K562 (cell line): ENCODE measurements around the gene FARP1. TPM values are rescaled to one million over a fixed set of nuclear protein-coding genes. Genes with fewer than 3 reads are reported as not detected.

ENCODE experiments used
- ATAC-seq: fragments of 200-7000 bp; cut with Tn5 transposase; 3 replicates; pipeline ENCODE4 v1.9.1; 2020; ENCODE audit warnings: moderate library complexity
- BruUV-seq: library from RNA; stranded (reverse); fragments of 400-500 nt; replicated peaks from 2 replicates; lab custom pipeline; 2021; lab: Mats Ljungman, UMichigan
- CTCF ChIA-PET: fragments of 300-600 bp; formaldehyde crosslinking; extraction: SDS; loops from one replicate; lab custom pipeline; 2021; ENCODE audit warnings: low intra/inter-chr PET ratio; lab: Yijun Ruan, JAX
- POLR2A ChIA-PET: fragments of 300-600, 350-650 bp; sonication (Branson Sonifier 250); formaldehyde crosslinking; extraction: SDS; loops from one replicate; lab custom pipeline; 2021; ENCODE audit warnings: antibody characterized with exemption, inconsistent platforms; lab: Yijun Ruan, JAX
- DNase-seq, 4 experiments: peaks; one replicate each; pipeline versions ENCODE4 v3.0.0 to v3.0.0-alpha.2; 2011 to 2018; ENCODE audit warnings: low spot score in 3 of 4, mixed read lengths in 3 of 4; ENCODE audit errors: extremely low read depth in 1 of 4
- FAIRE-seq: peaks from 2 replicates; lab custom pipeline; 2011; peaks lifted over from hg19 to GRCh38; lab: Jason Lieb, UNC
- H2AFZ ChIP-seq: 2 replicates; pipeline ENCODE4 v1.6.0; 2011; ENCODE audit warnings: low read depth, low read length, control low read depth, inconsistent platforms
- H3K27ac ChIP-seq: fragments of 200-600 bp; 3 replicates; pipeline ENCODE4 v1.8.0; 2011; ENCODE audit warnings: low read depth, mild to moderate bottlenecking, control low read depth, inconsistent platforms, low read length, moderate library complexity, mixed read lengths; ENCODE audit errors: extremely low read depth
- H3K27me3 ChIP-seq, 2 experiments: fragments of 300-600 bp in 1 of 2; 2 replicates in 1 of 2; 3 replicates in 1 of 2; pipeline versions ENCODE4 v1.6.0 to v1.8.0; 2011; ENCODE audit warnings: inconsistent platforms in 2 of 2, low read length in 2 of 2, mild to moderate bottlenecking in 1 of 2, mixed read lengths in 1 of 2, moderate library complexity in 1 of 2; ENCODE audit not compliant: control insufficient read depth in 2 of 2, insufficient read depth in 2 of 2
- H3K36me3 ChIP-seq: fragments of 300-600 bp; 3 replicates; pipeline ENCODE4 v1.8.0; 2011; ENCODE audit warnings: mild to moderate bottlenecking, low read length, inconsistent platforms; ENCODE audit not compliant: control insufficient read depth, insufficient read depth
- H3K4me1 ChIP-seq, 2 experiments: fragments of 200-600 bp in 1 of 2; replicated peaks in 1 of 2; 2 replicates in 1 of 2; 3 replicates in 1 of 2; pipeline versions ENCODE4 v1.5.1 to v1.8.0; 2011; ENCODE audit warnings: inconsistent platforms in 2 of 2, low read length in 2 of 2, mild to moderate bottlenecking in 1 of 2, mixed read lengths in 1 of 2, moderate library complexity in 1 of 2; ENCODE audit not compliant: control insufficient read depth in 2 of 2, insufficient read depth in 2 of 2
- H3K4me2 ChIP-seq: 2 replicates; pipeline ENCODE4 v1.6.1; 2011; ENCODE audit warnings: low read length, control low read depth, inconsistent platforms, mixed read lengths; ENCODE audit not compliant: insufficient read depth
- H3K4me3 ChIP-seq: fragments of 200-600 bp; sonication (generic), shearing (Covaris generic); 2 replicates; pipeline ENCODE4 v1.5.1; 2016; ENCODE audit warnings: control low read depth, inconsistent platforms
- H3K79me2 ChIP-seq: fragments of 200-600 bp; 3 replicates; pipeline ENCODE4 v1.8.0; 2011; ENCODE audit warnings: low read length, inconsistent platforms; ENCODE audit not compliant: control insufficient read depth, insufficient read depth
- H3K9ac ChIP-seq, 2 experiments: 2 replicates each; pipeline versions ENCODE4 v1.6.0 to v1.6.1; 2011; ENCODE audit warnings: low read depth in 2 of 2, low read length in 2 of 2, control low read depth in 1 of 2, inconsistent platforms in 1 of 2, mild to moderate bottlenecking in 1 of 2, mixed read lengths in 1 of 2; ENCODE audit not compliant: insufficient read depth in 1 of 2
- H3K9me1 ChIP-seq: one replicate; pipeline ENCODE4 v1.6.0; 2011; ENCODE audit warnings: inconsistent platforms, mild to moderate bottlenecking, low read length, moderate library complexity; ENCODE audit not compliant: control insufficient read depth, insufficient read depth
- H3K9me3 ChIP-seq: replicated peaks from 2 replicates; pipeline ENCODE4 v1.5.1; 2011; ENCODE audit warnings: low read depth, low read length, inconsistent platforms; ENCODE audit not compliant: control insufficient read depth, insufficient read depth
- H4K20me1 ChIP-seq: replicated peaks from 2 replicates; pipeline ENCODE4 v1.6.1; 2011; ENCODE audit warnings: low read length, inconsistent platforms, mixed read lengths; ENCODE audit not compliant: control insufficient read depth, insufficient read depth
- ARID1B ChIP-seq: fragments of 450-650 bp; IDR thresholded peaks from 2 replicates; pipeline ENCODE4 v1.6.1; 2016; ENCODE audit warnings: antibody characterized with exemption, mild to moderate bottlenecking, inconsistent platforms
- CBFA2T3 ChIP-seq: fragments of 450-650 bp; IDR thresholded peaks from 2 replicates; pipeline ENCODE4 v1.6.1; 2017
- GMEB1 ChIP-seq: fragments of 250-450 bp; sonication (Bioruptor Pico); IDR thresholded peaks from 2 replicates; pipeline ENCODE4 v1.4.0; 2020; ENCODE audit warnings: mild to moderate bottlenecking
- MCM7 ChIP-seq, 2 experiments: fragments of 450-650 bp; IDR thresholded peaks; 2 replicates each; pipeline ENCODE4 v1.6.1; 2016 to 2018
- MIER1 ChIP-seq: fragments of 450-650 bp; IDR thresholded peaks from 2 replicates; pipeline ENCODE4 v1.6.1; 2016; ENCODE audit warnings: antibody characterized with exemption, mild to moderate bottlenecking, low read depth
- NFIC ChIP-seq: fragments of 450-650 bp; IDR thresholded peaks from 2 replicates; pipeline ENCODE4 v1.6.1; 2017; ENCODE audit warnings: mild to moderate bottlenecking, inconsistent platforms
- PTBP1 ChIP-seq: fragments of 200-400 bp; formaldehyde crosslinking; IDR thresholded peaks from 2 replicates; pipeline ENCODE4 v1.6.1; 2017; ENCODE audit warnings: low read depth, low read length
- RCOR1 ChIP-seq, 2 experiments: IDR thresholded peaks; 2 replicates each; pipeline ENCODE4 v1.6.1; 2012; ENCODE audit warnings: low read depth in 2 of 2, low read length in 2 of 2, borderline replicate concordance in 1 of 2, improper control_type of control experiment in 1 of 2
- SMAD4 ChIP-seq: fragments of 250-450 bp; sonication (Bioruptor Pico); conservative IDR thresholded peaks from 2 replicates; pipeline ENCODE4 v1.8.0; 2021; ENCODE audit warnings: inconsistent platforms, mild to moderate bottlenecking, moderate library complexity
- SOX6 ChIP-seq: fragments of 450-650 bp; IDR thresholded peaks from 2 replicates; pipeline ENCODE4 v1.6.1; 2014; ENCODE audit warnings: mild to moderate bottlenecking
- TAL1 ChIP-seq: fragments of 450-650 bp; IDR thresholded peaks from 2 replicates; pipeline ENCODE4 v1.6.1; 2016; ENCODE audit warnings: mild to moderate bottlenecking
- TCF3 ChIP-seq: sonication (generic); formaldehyde crosslinking; IDR thresholded peaks from 2 replicates; pipeline ENCODE4 v1.4.0; 2020; ENCODE audit warnings: mild to moderate bottlenecking, missing genetic modification reagents
- TEAD4 ChIP-seq, 2 experiments: sonication (generic) in 1 of 2; formaldehyde crosslinking in 1 of 2; IDR thresholded peaks; 2 replicates each; pipeline versions ENCODE4 v1.6.1 to v1.8.0; 2012 to 2022; ENCODE audit warnings: borderline replicate concordance in 1 of 2, inconsistent platforms in 1 of 2, low read length in 1 of 2, mild to moderate bottlenecking in 1 of 2, missing genetic modification reagents in 1 of 2
- YBX1 ChIP-seq: fragments of 450-650 bp; IDR thresholded peaks from 2 replicates; pipeline ENCODE4 v1.7.1; 2016; ENCODE audit warnings: mild to moderate bottlenecking
- ZBTB8A ChIP-seq: fragments of 450-650 bp; IDR thresholded peaks from 2 replicates; pipeline ENCODE4 v1.6.1; 2018; ENCODE audit warnings: mild to moderate bottlenecking, moderate library complexity; ENCODE audit not compliant: partially characterized antibody
- WGBS: fragments of 100-300 bp; shearing (Covaris generic); methylation state at CpG from one replicate; pipeline ENCODE4 v1.1.6; 2016; ENCODE audit warnings: low coverage, mixed read lengths; ENCODE audit not compliant: insufficient coverage; ENCODE audit errors: missing lambda C conversion rate; 5-methylcytosine and 5-hydroxymethylcytosine counted together
- in situ Hi-C: fragments of 300-500 bp; cut with MboI; formaldehyde crosslinking; loops from 4 replicates; pipeline ENCODE4 v1.15.0; 2018; ENCODE audit warnings: inconsistent platforms, mixed read lengths
- intact Hi-C: fragments of 100-400 bp; cut with micrococcal nuclease; formaldehyde crosslinking; loops from 2 replicates; pipeline ENCODE4 v1.14.2; 2022
- polyA plus RNA-seq, 8 experiments: library from polyadenylated mRNA; depleted of rRNA in 4 of 8; stranded (reverse) in 5 of 8; unstranded in 3 of 8; fragments of >200 nt; fragmentation: Nextera tagmentation in 2 of 8; fragmentation: Illumina TruSeq in 1 of 8; extraction: Ambion mirVana in 2 of 8; extraction: Trizol in 1 of 8; gene quantifications; 2 replicates each; pipeline versions ENCODE4 v1.2.1 to v1.2.3, GENCODE V29; 2011 to 2014; ENCODE audit warnings: inconsistent platforms in 1 of 8, missing spikeins in 1 of 8
- total RNA-seq, 7 experiments: library from RNA; depleted of rRNA in 6 of 7; stranded (reverse); fragments of >200 nt in 6 of 7; fragmentation: Illumina TruSeq in 2 of 7; extraction: Trizol in 2 of 7; gene quantifications; 2 replicates each; pipeline versions ENCODE4 v1.2.1 to v1.2.3, GENCODE V29; 2011 to 2021; ENCODE audit warnings: low replicate concordance in 1 of 7

Gene FARP1
- total and polyA plus RNA-seq, 9 of the 15 experiments (the other 6 are each of a cell fraction or from before 2014, with no cell fraction given): 0.03 to 0.29 (median 0.05) TPM; not detected in 3

GRCh38 chr13:98105929-98106336, 37.0 kb upstream of the FARP1 start:
- H3K27me3 ChIP-seq: 0 out of 5 replicates have a peak, but pooled peaks cover 0 to 4% of the 10 kb centered on the region in 2 experiments
- H3K9ac ChIP-seq: no peak overlapping the region
- WGBS: 0% methylated on average over 2 of the region's 3 CpGs
- H3K4me1 ChIP-seq: no peaks in the 10 kb centered on the region; a peak in 1 of 5 replicates
- no peak overlapping the region for H3K4me2 ChIP-seq
- H2AFZ ChIP-seq: no peak overlapping the region
- ATAC-seq: peak; percentile 93
- H3K9me1 ChIP-seq: no peaks in the 10 kb centered on the region
- ChIA-PET POLR2A (no interaction called here), CTCF (no interaction called here)
- FAIRE-seq: no peak
- H3K79me2 ChIP-seq: no peaks in the 10 kb centered on the region
- no TSS peak for BruUV-seq
- no peaks in the 10 kb centered on the region for H4K20me1 ChIP-seq
- intact Hi-C loops: no loop called here
- H3K9me3 ChIP-seq: no peaks in the 10 kb centered on the region
- H3K4me3 ChIP-seq: no peak overlapping the region
- peak; percentile 20 to 55 (median 27) for DNase-seq
- H3K36me3 ChIP-seq: no peaks in the 10 kb centered on the region
- in situ Hi-C loops: no loop called here
- H3K27ac ChIP-seq: no peak overlapping the region
- TF ChIP-seq ARID1B: peak; percentile 55
- TF ChIP-seq MIER1: peak; percentile 58; the same call in 1 of the 2 replicates
- peak; percentile 59; the same call in 1 of the 2 replicates for TF ChIP-seq TEAD4 (IDR thresholded peaks at IDR 0.05; ENCODE audit: low read length)
- TF ChIP-seq TEAD4 (CRISPR knock-in tag; IDR thresholded peaks at IDR 0.05; ENCODE audit: borderline replicate concordance): no peak
- TF ChIP-seq ZBTB8A: no peak
- no peak for TF ChIP-seq MCM7 (IDR thresholded peaks at IDR 0.05)
- TF ChIP-seq GMEB1 (CRISPR knock-in tag): no peak
- TF ChIP-seq SMAD4 (CRISPR knock-in tag): 0 out of 2 replicates have a peak, but pooled peaks have one; percentile 30
- TF ChIP-seq PTBP1: 0 out of 2 replicates have a peak, but pooled peaks have one; percentile 69
- peak in 1 of 2 experiments; percentile 50; a peak in 1 of 4 replicates for TF ChIP-seq RCOR1 (IDR thresholded peaks at IDR 0.05; ENCODE audit: borderline replicate concordance in 1 of 2, low read depth in 2 of 2, low read length in 2 of 2)
- peak; percentile 46 for TF ChIP-seq NFIC
- peak; percentile 33; the same call in 1 of the 2 replicates for TF ChIP-seq SOX6
- TF ChIP-seq CBFA2T3: peak; percentile 59
- peak; percentile 57 for TF ChIP-seq TAL1
- no peak for TF ChIP-seq YBX1
- TF ChIP-seq TCF3: 0 out of 2 replicates have a peak, but pooled peaks have one; percentile 9
